GM19438 (cell line): ENCODE measurements around the gene BRD1.
"Not testable (repeated sequence)": the region's sequence is repeated elsewhere in the genome, so short reads cannot be mapped to it uniquely, and the experiment has no call there.

Experiments
- ATAC-seq: cut with Tn5 transposase; IDR thresholded peaks from one replicate; pipeline ENCODE4 v1.9.1; 2021; ENCODE audit warnings: low read depth; ENCODE audit not compliant: unreplicated experiment

Gene BRD1

GRCh38 chr22:49853981-49854831, 26.5 kb upstream of the BRD1 start:
- peak; percentile 27 for ATAC-seq

DNA sequence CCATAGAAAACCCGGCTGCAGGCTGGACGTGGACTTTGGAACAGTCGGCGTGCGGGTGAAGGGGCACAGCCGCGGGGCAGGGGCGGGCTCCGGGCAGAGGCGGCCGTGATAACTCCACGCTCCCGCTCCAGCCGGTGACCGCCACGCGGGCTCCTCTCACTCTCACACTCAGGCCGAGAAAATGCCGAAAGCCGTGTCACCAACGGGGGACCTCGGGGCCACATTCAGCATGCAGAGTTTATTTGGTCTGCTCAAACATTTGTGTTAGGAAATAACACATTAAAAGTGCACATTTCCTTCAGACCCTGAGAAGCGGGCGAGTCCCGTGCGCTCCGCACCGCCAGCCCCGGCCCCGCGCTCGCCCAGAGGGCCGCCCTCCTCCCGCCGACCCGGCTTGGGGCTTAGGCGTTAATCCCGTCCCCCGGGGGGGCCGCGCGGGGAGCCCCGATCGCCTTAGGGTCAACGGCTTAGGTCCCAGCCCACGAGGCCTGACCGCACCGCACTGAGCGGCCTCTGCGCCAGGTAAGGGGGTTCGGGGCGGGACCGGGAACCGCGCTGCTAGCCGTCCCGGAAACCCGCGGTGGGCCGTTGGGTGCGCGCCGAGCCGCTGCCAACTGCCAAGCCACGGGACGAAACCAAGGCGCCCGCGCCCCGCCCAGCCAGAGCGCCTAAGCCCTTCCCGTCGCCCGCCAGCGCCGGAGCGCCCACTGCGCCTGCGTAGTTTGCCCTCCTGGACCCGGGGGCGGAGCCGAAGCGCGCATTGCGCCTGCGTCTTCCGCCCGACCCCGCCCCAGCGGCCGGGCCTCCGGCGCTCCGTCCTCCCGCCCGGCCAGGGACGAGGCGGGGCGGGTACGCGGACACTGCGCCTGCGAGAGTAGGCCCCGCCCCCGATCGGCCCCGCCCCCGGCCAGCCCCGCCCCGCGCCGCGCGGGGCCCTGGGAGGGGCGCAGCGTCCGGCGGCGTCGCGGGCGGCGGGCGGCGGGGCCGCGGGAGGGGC, 25.5 kb upstream of the BRD1 start, which contains the start of gene ZBED4:
Gene ZBED4, plus strand, starts transcription at position 947 of the 997 bp plus-strand sequence. CDS start 29,819 bp downstream, outside the sequence.
- peak; percentile 59 for ATAC-seq

- ATAC-seq, result not testable (repeated sequence)
These were observed 24.9 kb upstream of the BRD1 start for GRCh38 chr22:49852568-49852897.

GRCh38 chr22:49850959-49851802, 23.5 kb upstream of the BRD1 start:
- ATAC-seq, result no peak

DNA sequence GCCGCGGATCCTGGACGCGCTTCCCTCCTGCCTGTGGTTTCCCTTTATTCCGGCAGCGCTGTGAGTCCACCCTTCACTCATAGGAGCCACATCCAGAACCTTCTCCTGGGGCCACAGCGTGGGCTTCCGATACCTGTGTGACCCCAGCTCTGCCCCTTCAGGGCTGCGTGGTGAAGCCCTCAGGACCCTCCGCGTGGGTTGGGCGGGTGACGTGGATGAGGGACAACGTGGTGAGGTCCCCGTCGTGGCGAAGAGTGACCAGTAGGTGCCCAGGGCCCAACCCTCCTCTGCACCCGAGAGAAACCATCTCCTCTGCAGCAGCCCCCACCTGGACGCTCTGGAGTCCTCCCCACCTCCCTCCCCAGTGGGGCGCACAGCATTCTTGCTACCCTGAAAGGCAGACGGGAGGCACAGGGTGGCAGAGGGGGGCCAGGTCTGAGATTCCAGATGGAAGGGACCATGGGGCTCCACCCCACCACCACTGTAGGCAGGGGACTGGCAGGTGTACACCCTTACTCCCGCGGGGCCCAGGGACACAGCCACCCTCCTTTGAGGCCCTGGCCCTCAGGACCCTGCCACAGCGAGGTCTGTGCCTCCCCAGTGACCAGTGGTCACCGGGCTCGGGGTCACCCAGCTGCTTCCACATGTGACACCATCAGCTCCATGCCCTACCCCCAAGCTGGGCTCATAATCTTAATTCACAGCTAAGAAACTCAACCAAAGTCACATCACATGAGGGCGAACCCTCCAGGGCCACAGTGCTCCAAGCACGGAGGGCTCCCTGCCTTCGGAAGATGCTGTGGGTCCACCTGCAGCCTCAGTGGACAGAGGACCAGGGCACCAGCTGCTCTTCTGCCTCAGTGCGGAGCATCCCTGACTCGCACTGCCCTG, 22.6 kb upstream of the BRD1 start:
- ATAC-seq, result no peak

- ATAC-seq, result no peak
These were observed 21.7 kb upstream of the BRD1 start for GRCh38 chr22:49849161-49850020.

- no peak for ATAC-seq
These were observed 21.1 kb upstream of the BRD1 start for GRCh38 chr22:49848690-49849160.

DNA sequence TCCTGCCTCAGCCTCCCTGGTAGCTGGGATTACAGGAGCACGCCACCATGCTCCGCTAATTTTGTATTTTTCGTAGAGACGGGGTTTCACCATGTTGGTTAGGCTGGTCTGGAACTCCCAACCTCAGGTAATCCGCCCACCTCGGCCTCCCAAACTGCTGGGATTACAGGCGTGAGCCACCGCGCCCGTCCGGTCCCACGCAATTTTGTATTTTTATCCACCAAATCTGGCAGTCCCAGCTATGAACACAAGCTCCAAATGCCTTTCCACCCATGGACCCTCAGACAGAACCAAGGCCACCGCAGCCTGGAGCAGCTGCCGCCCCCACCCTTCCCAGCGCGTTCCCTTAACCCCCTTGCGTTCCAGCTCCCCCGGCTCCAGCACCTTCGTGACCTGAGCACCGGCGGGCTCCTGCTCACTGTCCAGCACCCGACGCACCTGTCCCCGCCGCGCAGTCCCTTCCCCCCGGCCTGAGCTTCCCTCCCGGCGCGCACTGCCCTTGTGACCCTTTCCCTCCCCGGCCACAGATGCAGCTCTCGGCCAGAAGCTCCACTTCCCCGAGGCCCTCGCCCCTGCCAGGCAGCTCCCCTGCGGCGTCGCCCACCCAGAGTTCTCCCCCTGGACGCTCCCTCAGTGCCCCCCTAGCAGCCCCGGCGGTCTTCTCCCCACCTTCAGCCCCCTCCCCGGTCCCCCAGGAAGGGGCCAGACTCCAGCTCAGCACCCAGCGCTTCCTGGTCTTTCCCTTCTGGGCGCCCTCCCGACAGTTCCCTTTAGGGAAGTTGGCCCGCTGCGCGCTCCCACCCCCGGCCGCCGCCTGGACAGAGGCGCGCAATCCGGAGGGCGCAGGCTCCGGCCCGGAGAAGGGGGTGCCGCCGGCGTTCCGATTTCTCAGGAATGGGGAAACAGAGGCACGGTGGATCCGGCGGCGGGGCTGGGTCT, 20.3 kb upstream of the BRD1 start:
- ATAC-seq, result no peak

- no peak for ATAC-seq
These were observed 18.2 kb upstream of the BRD1 start for GRCh38 chr22:49845666-49846459.

DNA sequence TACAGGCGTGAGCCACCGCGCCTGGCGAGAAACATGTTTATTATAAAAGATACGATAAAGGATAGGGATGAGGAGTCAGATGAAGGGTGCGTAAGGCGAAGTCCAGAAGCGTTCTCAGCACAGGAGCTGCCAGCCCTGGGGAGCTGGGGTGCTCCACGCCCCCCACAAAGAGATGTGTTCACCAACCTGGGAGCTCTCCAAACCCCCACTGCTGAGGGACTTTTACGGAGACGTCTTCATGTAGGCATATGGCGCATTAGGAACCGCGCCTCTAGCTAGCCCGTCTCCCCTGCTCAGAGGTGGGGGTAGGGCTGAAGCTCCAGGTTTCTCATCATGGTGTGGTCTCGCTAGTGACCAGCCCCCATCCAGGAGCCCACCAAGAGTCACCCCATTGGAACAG, 17.6 kb upstream of the BRD1 start:
- no peak for ATAC-seq

DNA sequence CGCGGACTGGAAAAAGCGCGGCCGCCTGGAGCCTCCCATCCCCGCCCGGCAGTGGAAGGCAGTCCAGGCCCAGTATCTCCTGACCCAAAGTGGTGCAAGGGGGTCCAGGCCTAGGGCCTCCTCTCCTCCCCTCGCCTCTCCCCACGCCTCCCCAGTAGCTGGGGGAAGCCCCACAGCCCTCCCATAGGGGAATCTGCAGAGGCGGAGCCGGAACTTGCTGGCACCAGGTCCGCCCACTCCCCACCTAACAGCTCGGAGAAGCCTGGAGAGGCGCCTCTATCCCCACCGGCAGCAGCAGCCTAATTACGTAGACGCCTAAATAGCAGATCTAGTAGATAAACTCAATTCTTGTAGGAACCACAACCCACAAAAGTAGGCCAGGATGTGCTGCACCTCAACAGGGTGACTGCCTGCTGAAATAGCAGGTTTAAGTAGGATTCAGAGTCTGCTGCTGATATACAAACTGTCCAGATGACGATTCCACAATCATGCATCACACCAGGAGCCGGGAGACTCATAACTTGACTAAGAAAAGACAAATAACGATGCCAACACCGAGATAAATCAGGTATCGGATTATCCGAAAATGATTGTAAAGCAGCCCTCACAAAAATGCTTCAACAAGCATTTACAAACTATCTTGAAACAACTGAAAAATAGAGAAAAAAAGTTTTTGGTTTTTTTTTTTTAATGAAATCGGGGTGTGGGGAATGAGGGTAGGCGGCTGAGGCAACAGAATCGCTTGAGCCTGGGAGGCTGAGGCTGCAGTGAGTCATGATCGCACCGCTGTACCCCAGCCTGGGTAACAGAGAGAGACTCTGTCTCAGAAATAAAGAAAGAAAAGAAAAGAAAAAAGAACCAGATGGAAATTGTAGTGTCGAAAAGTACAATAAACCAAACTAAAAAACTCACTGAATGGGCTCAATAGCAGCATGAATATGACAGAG, 11.4 kb upstream of the BRD1 start:
- no peak for ATAC-seq

DNA sequence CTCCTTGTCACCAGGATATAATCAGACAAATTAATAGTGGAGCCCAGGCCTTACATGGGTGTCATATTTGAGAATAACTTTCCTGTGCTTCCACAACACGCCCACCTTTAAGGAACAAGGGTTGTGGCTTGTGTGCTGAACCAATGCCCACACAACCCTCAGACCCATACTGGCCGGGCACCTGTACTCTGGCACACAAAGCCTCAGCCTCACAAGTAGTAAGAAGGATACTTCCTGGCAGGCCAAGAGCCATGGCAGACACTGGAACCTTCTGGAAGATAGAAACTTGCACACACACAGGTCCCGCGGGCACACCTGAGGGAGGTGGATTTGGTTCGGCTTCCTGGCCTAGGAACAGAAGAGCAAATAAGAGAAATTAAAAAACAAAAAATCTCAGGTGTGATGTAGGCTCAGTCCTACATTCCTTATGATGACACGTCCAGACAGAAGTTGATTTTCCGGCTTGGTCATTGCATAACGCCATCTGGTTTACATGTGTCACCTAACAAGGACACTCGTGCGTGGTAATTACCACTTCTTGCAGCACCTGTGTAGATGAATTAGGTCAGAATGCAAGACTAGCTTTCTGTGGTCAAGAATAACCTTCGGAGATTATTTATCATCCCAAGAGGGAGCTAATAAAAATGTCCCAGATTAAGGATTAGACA, 5.8 kb upstream of the BRD1 start:
- no peak for ATAC-seq

DNA sequence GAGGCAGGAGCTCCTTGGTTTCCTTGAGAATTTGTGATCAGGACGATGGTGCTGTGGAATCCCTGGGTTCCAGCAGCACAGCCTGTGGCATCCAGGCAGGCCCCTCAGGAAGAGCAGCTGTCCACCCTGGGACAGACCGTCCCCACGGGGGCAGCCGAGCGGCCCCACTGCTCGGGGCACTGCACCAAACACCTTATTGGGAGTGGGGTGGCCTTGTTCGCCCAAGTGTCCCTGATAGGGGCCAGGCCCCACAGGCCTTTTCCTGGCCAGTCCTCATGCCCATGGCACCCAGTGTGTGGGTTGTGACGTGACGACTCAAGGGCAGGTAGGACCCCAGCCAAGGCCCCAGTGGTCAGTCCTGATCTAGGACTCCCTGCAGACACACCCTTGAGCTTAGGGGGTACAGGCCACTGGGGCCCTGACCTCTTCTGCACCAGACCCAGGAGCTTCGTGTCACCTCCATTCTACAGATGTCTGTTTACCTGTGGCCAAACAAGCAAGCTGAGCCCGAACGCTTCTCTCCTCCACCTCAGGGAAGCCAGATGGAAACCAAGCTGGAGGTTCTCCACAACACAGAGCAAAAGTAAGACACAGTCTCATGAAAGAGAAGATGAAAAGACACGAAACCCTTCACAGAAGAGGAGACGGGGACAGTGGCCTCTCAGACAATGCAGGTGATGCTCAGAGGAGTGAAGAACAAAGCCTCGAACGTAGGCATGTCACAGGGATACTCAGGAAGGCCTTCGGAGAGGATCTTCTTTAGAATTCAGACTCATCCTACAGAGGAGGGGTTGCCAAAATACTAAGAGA, 1.6 kb upstream of the BRD1 start:
- ATAC-seq, result no peak

DNA sequence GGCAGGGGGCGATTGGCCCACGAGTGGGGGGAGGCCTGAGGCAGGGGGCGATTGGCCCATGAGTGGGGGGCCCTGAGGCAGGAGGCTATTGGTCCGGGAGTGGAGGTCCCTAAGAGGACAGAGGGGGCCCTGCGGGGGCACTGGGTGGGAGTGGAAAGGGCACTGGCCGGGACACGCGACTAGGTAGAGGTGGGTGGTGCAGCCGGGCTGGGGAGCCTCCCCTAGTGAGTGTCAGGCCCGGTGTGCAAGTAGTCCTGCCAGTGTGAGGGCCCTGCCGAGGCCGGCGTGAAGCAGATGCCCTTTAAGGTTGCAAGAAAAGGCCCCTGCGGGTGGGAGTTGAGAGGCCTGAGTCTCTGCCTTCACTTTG, 909 bp upstream of the BRD1 start:
- no peak for ATAC-seq
